SH-SY5Y (cell line): ENCODE data around the gene GTF2H4.

Source experiments
- GATA2 ChIP-seq: IDR thresholded peaks from 2 replicates; pipeline ENCODE4 v1.6.1; 2011; ENCODE audit warnings: mild to moderate bottlenecking, low read depth, low read length
- GATA3 ChIP-seq: IDR thresholded peaks from 2 replicates; pipeline ENCODE4 v1.6.1; 2011; ENCODE audit warnings: low read depth, mild to moderate bottlenecking, low read length, moderate library complexity

GRCh38 chr6:30908700-30909099, 693 bp downstream of the GTF2H4 start:
- no peak for TF ChIP-seq GATA2
- TF ChIP-seq GATA3 = no peak
